ENCODE data around the gene ACTMAP.
"Not testable (repeated sequence)": the region's sequence is repeated elsewhere in the genome, so short reads cannot be mapped to it uniquely, and the experiment has no call there.

The ACTMAP gene

GRCh38 chr19:40797166-40797962 is 47.1 kb upstream of the ACTMAP start:
- no peak overlapping the region for H3K4me3 ChIP-seq (ENCODE audit: low read depth, low read length)
- no peaks in the 10 kb centered on the region for H3K27me3 ChIP-seq (replicated peaks)
- no peak for DNase-seq
- peaks cover 14% of the 10 kb centered on the region for H3K36me3 ChIP-seq (replicated peaks)
- in situ Hi-C loops (cut with HindIII; ENCODE audit: low pct_ligation_motif_present, low sequenced_read_pairs), result no loop called here
- H3K27ac ChIP-seq, result no peak overlapping the region
- no peak for TF ChIP-seq CTCF (IDR thresholded peaks at IDR 0.05; ENCODE audit: low read depth, low read length, missing control alignments)

- Histone ChIP-seq H3K4me3 (ENCODE audit: low read depth, low read length) (no peak overlapping the region), H3K27ac (no peak overlapping the region), H3K27me3 (replicated peaks) (no peaks in the 10 kb centered on the region), H3K36me3 (replicated peaks) (no peaks in the 10 kb centered on the region)
- TF ChIP-seq CTCF (IDR thresholded peaks at IDR 0.05; ENCODE audit: low read depth, low read length, missing control alignments), result no peak
- DNase-seq, result no peak
- in situ Hi-C loops (cut with HindIII; ENCODE audit: low pct_ligation_motif_present, low sequenced_read_pairs), result no loop called here
Observed at GRCh38 chr19:40791996-40792395, 41.7 kb upstream of the ACTMAP start.

GRCh38 chr19:40791349-40791748 is 41.1 kb upstream of the ACTMAP start:
- H3K27ac ChIP-seq, result no peak overlapping the region
- TF ChIP-seq CTCF (IDR thresholded peaks at IDR 0.05; ENCODE audit: low read depth, low read length, missing control alignments), result no peak
- no peaks in the 10 kb centered on the region for H3K27me3 ChIP-seq (replicated peaks)
- DNase-seq, result no peak
- in situ Hi-C loops (cut with HindIII; ENCODE audit: low pct_ligation_motif_present, low sequenced_read_pairs), result no loop called here
- no peak overlapping the region for H3K4me3 ChIP-seq (ENCODE audit: low read depth, low read length)
- no peaks in the 10 kb centered on the region for H3K36me3 ChIP-seq (replicated peaks)

- Histone ChIP-seq H3K27ac (no peak overlapping the region), H3K4me3 (ENCODE audit: low read depth, low read length) (no peak overlapping the region), H3K27me3 (replicated peaks) (no peaks in the 10 kb centered on the region), H3K36me3 (replicated peaks) (no peaks in the 10 kb centered on the region)
- TF ChIP-seq CTCF (IDR thresholded peaks at IDR 0.05; ENCODE audit: low read depth, low read length, missing control alignments), result no peak
- in situ Hi-C loops (cut with HindIII; ENCODE audit: low pct_ligation_motif_present, low sequenced_read_pairs), result no loop called here
- DNase-seq, result no peak
Observed at GRCh38 chr19:40786060-40787037, 36.1 kb upstream of the ACTMAP start.

- Histone ChIP-seq H3K36me3 (replicated peaks) (no peaks in the 10 kb centered on the region), H3K4me3 (ENCODE audit: low read depth, low read length) (no peak overlapping the region), H3K27me3 (replicated peaks) (no peaks in the 10 kb centered on the region), H3K27ac (no peak overlapping the region)
- no peak for DNase-seq
- no peak for TF ChIP-seq CTCF (IDR thresholded peaks at IDR 0.05; ENCODE audit: low read depth, low read length, missing control alignments)
- in situ Hi-C loops (cut with HindIII; ENCODE audit: low pct_ligation_motif_present, low sequenced_read_pairs), result no loop called here
Observed at GRCh38 chr19:40785526-40785925, 35.2 kb upstream of the ACTMAP start.

GRCh38 chr19:40784146-40784545 is 33.9 kb upstream of the ACTMAP start:
- H3K36me3 ChIP-seq (replicated peaks); in situ Hi-C loops (cut with HindIII; ENCODE audit: low pct_ligation_motif_present, low sequenced_read_pairs): not testable (repeated sequence)

More at GRCh38 chr19:40784146-40784545, 33.9 kb upstream of the ACTMAP start:
- H3K27ac ChIP-seq; H3K27me3 ChIP-seq (replicated peaks); H3K4me3 ChIP-seq (ENCODE audit: low read depth, low read length); DNase-seq: not testable (repeated sequence)

All from brain microvascular endothelial cell (primary cell).